A673 (cell line): ENCODE data around the gene DARS2.

ENCODE experiments used
- CTCF ChIP-seq: fragments of 300-800, 200-600 bp; sonication (generic); conservative IDR thresholded peaks from 2 replicates; pipeline ENCODE4 v1.5.1; 2017; ENCODE audit warnings: low read depth, mild to moderate bottlenecking, antibody characterized with exemption, low read length, moderate library complexity, mixed read lengths
- EZH2 ChIP-seq: fragments of 200-600 bp; sonication (generic); IDR thresholded peaks from 2 replicates; pipeline ENCODE4 v1.6.1; 2017; ENCODE audit warnings: borderline replicate concordance, low read depth, mild to moderate bottlenecking, mixed read lengths, antibody characterized with exemption, low read length; ENCODE audit not compliant: poor library complexity, severe bottlenecking

DNA sequence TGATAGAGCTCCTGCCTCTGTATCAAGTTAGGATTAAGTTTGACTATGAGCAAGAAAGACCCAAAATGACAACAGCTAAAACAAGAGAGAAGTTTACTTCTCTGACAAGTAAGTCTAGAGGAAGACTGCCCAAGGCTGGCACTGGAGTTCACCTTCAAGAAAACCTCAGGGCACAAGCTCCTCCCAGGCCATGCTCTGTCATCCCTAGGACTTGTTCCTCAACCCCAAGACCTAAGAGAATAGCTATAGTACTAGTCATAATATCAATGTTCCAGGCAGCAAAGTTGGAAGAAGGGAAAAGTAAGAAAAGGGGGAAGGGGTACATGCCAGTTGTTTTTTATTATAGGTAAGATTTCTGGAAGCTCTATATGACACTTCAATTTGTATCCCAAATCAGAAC, 26.4 kb upstream of the DARS2 start:
- TF ChIP-seq CTCF (no peak), EZH2 (no peak)
